GM12878 (cell line): ENCODE results near the gene CCK. TPM values are rescaled to one million over a fixed set of nuclear protein-coding genes. Genes with fewer than 3 reads are reported as not detected.

Experiments used
- ATAC-seq: fragments of 200-7000 bp; cut with Tn5 transposase; 3 replicates; pipeline ENCODE4 v1.9.1; 2020; ENCODE audit warnings: mild to moderate bottlenecking, moderate library complexity
- BruUV-seq: library from RNA; stranded (reverse); fragments of 400-500 nt; replicated peaks from 2 replicates; lab custom pipeline; 2021; lab: Mats Ljungman, UMichigan
- CTCF ChIA-PET: fragments of 300-600 bp; sonication (Branson Sonifier 250); formaldehyde crosslinking; extraction: SDS; loops from one replicate; lab custom pipeline; 2021; ENCODE audit warnings: inconsistent platforms; lab: Yijun Ruan, JAX
- POLR2A ChIA-PET: fragments of 350-600 bp; formaldehyde crosslinking; extraction: SDS; loops from one replicate; lab custom pipeline; 2021; ENCODE audit warnings: inconsistent platforms; lab: Charles Lee
- RAD21 ChIA-PET: fragments of 300-600 bp; sonication (Branson Sonifier 250); formaldehyde crosslinking; loops from one replicate; lab custom pipeline; 2023; ENCODE audit warnings: antibody characterized with exemption; ENCODE audit not compliant: unreplicated experiment; lab: Charles Lee
- SMC1A ChIA-PET: fragments of 300-600 bp; sonication (Branson Sonifier 250); formaldehyde crosslinking; loops from one replicate; lab custom pipeline; 2023; ENCODE audit not compliant: unreplicated experiment, uncharacterized antibody; lab: Charles Lee
- DNase-seq: peaks from one replicate; pipeline ENCODE4 v3.0.0-alpha.2; 2011; ENCODE audit warnings: low read depth, low spot score
- FAIRE-seq: peaks from 3 replicates; lab custom pipeline; 2011; peaks lifted over from hg19 to GRCh38; lab: Jason Lieb, UNC
- H2AFZ ChIP-seq: 2 replicates; pipeline ENCODE4 v1.6.0; 2011; ENCODE audit warnings: low read depth, low read length, control low read depth; ENCODE audit not compliant: control insufficient read depth
- H3K27ac ChIP-seq: 2 replicates; pipeline ENCODE4 v1.5.1; 2011; ENCODE audit warnings: control low read depth; ENCODE audit not compliant: control insufficient read depth, insufficient read depth
- H3K27me3 ChIP-seq, 2 experiments: replicated peaks in 1 of 2; 2 replicates each; pipeline versions ENCODE4 v1.6.0 to v1.6.1; 2011; ENCODE audit warnings: low read length in 1 of 2; ENCODE audit not compliant: control insufficient read depth in 2 of 2, insufficient read depth in 2 of 2
- H3K36me3 ChIP-seq, 2 experiments: 2 replicates each; pipeline ENCODE4 v1.5.1; 2011; ENCODE audit warnings: low read length in 1 of 2; ENCODE audit not compliant: control insufficient read depth in 2 of 2, insufficient read depth in 2 of 2
- H3K4me1 ChIP-seq: 2 replicates; pipeline ENCODE4 v1.6.1; 2011; ENCODE audit warnings: mild to moderate bottlenecking, low read length, moderate library complexity, mixed read lengths; ENCODE audit not compliant: control insufficient read depth, insufficient read depth
- H3K4me2 ChIP-seq: 2 replicates; pipeline ENCODE4 v1.6.0; 2011; ENCODE audit warnings: control low read depth; ENCODE audit not compliant: control insufficient read depth, insufficient read depth
- H3K4me3 ChIP-seq: fragments of 200-600 bp; sonication (generic); 2 replicates; pipeline ENCODE4 v1.5.1; 2016
- H3K79me2 ChIP-seq: 2 replicates; pipeline ENCODE4 v1.6.0; 2011; ENCODE audit warnings: low read length; ENCODE audit not compliant: control insufficient read depth, insufficient read depth
- H3K9ac ChIP-seq: 2 replicates; pipeline ENCODE4 v1.8.0; 2011; ENCODE audit warnings: low read length, control low read depth, mixed read lengths; ENCODE audit not compliant: control insufficient read depth, insufficient read depth
- H3K9me3 ChIP-seq: replicated peaks from 3 replicates; pipeline ENCODE4 v1.5.1; 2011; ENCODE audit warnings: mild to moderate bottlenecking, low read length; ENCODE audit not compliant: control insufficient read depth, insufficient read depth
- H4K20me1 ChIP-seq: 2 replicates; pipeline ENCODE4 v1.6.0; 2011; ENCODE audit not compliant: control insufficient read depth, insufficient read depth
- CUX1 ChIP-seq: IDR thresholded peaks from 2 replicates; pipeline ENCODE4 v1.6.1; 2012; ENCODE audit warnings: improper control_type of control experiment, low read depth, low read length; ENCODE audit not compliant: insufficient replicate concordance
- ESRRA ChIP-seq: IDR thresholded peaks from 2 replicates; pipeline ENCODE4 v1.6.1; 2012; ENCODE audit warnings: mild to moderate bottlenecking, low read length, improper control_type of control experiment
- HDAC6 ChIP-seq: fragments of 200-600 bp; sonication (generic); IDR thresholded peaks from one replicate; pipeline ENCODE4 v1.8.0; 2017; ENCODE audit warnings: antibody characterized with exemption; ENCODE audit not compliant: unreplicated experiment
- JUNB ChIP-seq: IDR thresholded peaks from 2 replicates; pipeline ENCODE4 v1.6.1; 2016; ENCODE audit warnings: antibody characterized with exemption, mild to moderate bottlenecking
- MAX ChIP-seq: IDR thresholded peaks from 2 replicates; pipeline ENCODE4 v1.6.1; 2012; ENCODE audit warnings: low read depth, low read length, improper control_type of control experiment
- RELB ChIP-seq: fragments of 450-650 bp; IDR thresholded peaks from 2 replicates; pipeline ENCODE4 v1.6.1; 2017; ENCODE audit warnings: low read depth, mild to moderate bottlenecking, moderate library complexity
- SUZ12 ChIP-seq: fragments of 200-600 bp; sonication (generic); IDR thresholded peaks from one replicate; pipeline ENCODE4 v1.6.1; 2018; ENCODE audit warnings: antibody characterized with exemption, mild to moderate bottlenecking; ENCODE audit not compliant: unreplicated experiment
- TCF7 ChIP-seq: IDR thresholded peaks from 2 replicates; pipeline ENCODE4 v1.6.1; 2014; ENCODE audit warnings: antibody characterized with exemption, borderline replicate concordance
- WGBS: methylation state at CpG from one replicate; pipeline ENCODE4 v1.1.6; 2016; ENCODE audit warnings: low lambda C conversion rate; ENCODE audit not compliant: insufficient replicate concordance, insufficient coverage; ENCODE audit errors: missing lambda C conversion rate; 5-methylcytosine and 5-hydroxymethylcytosine counted together
- in situ Hi-C: fragments of 300-500 bp; cut with MboI; formaldehyde crosslinking; loops from 9 replicates; pipeline ENCODE4 v1.14.3; 2018; ENCODE audit warnings: mixed read lengths
- intact Hi-C: fragments of 100-400 bp; cut with micrococcal nuclease; formaldehyde crosslinking; loops from one replicate; pipeline ENCODE4 v1.14.2; 2022; ENCODE audit not compliant: unreplicated experiment
- polyA plus RNA-seq, 11 experiments: library from polyadenylated mRNA; depleted of rRNA in 4 of 11; unstranded in 6 of 11; stranded (reverse) in 5 of 11; fragments of >200 nt; fragmentation: Nextera tagmentation in 4 of 11; fragmentation: Illumina TruSeq in 1 of 11; extraction: Ambion mirVana in 4 of 11; extraction: Trizol in 1 of 11; gene quantifications; 1 replicate in 1 of 11; 2 replicates in 10 of 11; pipeline versions ENCODE4 v1.2.1 to v1.2.3, GENCODE V29; 2011 to 2016; ENCODE audit warnings: inconsistent platforms in 2 of 11, missing spikeins in 2 of 11, low read depth in 1 of 11
- total RNA-seq, 4 experiments: library from RNA; depleted of rRNA in 3 of 4; stranded (reverse); fragments of >200 nt in 3 of 4; fragmentation: Illumina TruSeq in 1 of 4; extraction: Trizol in 1 of 4; gene quantifications; 2 replicates each; pipeline versions ENCODE4 v1.2.1 to v1.2.3, GENCODE V29; 2013 to 2021

The CCK gene
- total and polyA plus RNA-seq, 10 of the 15 experiments (the other 5 are each of a cell fraction or from before 2014, with no cell fraction given), result not detected

- no peak for TF ChIP-seq MAX
- TF ChIP-seq RELB, result no peak
- no peak for TF ChIP-seq TCF7
Measured at GRCh38 chr3:42264399-42265058, 1.5 kb downstream of the CCK start (continued).

- TF ChIP-seq HDAC6 (peak; percentile 62), JUNB (no peak), SUZ12 (peak; percentile 71), ESRRA (no peak), CUX1 (no peak)
- ATAC-seq, result no peak; the same call in 2 of the 3 replicates
- BruUV-seq, result no TSS peak
- no peak overlapping the region for H3K27ac ChIP-seq
- intact Hi-C loops, result no loop called here
- H3K36me3 ChIP-seq, result no peaks in the 10 kb centered on the region
- no peak for DNase-seq
- WGBS, result 14% methylated on average over 55 of the region's 56 CpGs
- no peak overlapping the region for H3K9ac ChIP-seq
- H3K9me3 ChIP-seq, result no peaks in the 10 kb centered on the region; the same call in 1 of the 3 replicates
- no peak overlapping the region for H3K4me2 ChIP-seq
- no peaks in the 10 kb centered on the region for H4K20me1 ChIP-seq
- SMC1A ChIA-PET, result interaction anchor here (3.2 kb wide), 1 partner anchor 15 kb away, joined by 18 read pairs; no protein-coding TSS in a partner anchor
- no peaks in the 10 kb centered on the region for H3K4me1 ChIP-seq
- no peaks in the 10 kb centered on the region for H3K79me2 ChIP-seq
- no peak for FAIRE-seq
- CTCF ChIA-PET, result interaction anchor here (1.4 kb wide), 1 partner anchor 17 kb away, joined by 3 read pairs; no protein-coding TSS in a partner anchor
- H2AFZ ChIP-seq, result no peak overlapping the region
- no peak overlapping the region for H3K4me3 ChIP-seq
- POLR2A ChIA-PET, result no interaction called here
- in situ Hi-C loops, result no loop called here
- RAD21 ChIA-PET, result interaction anchor here (1.9 kb wide), 1 partner anchor 180 kb away, joined by 4 read pairs; no protein-coding TSS in a partner anchor
- peaks cover 3 to 18% of the 10 kb centered on the region in 2 experiments; a peak in 3 of 4 replicates for H3K27me3 ChIP-seq
Measured at GRCh38 chr3:42263354-42264346, 2.3 kb downstream of the CCK start.
